WI38 (cell line): ENCODE data around the gene VEPH1.

Experiments used
- H3K4me3 ChIP-seq: 2 replicates; pipeline ENCODE4 v1.5.1; 2011; ENCODE audit warnings: low read depth, mild to moderate bottlenecking, control low read depth, low read length
- CTCF ChIP-seq: IDR thresholded peaks from 2 replicates; pipeline ENCODE4 v1.5.1; 2012; ENCODE audit warnings: low read depth, mild to moderate bottlenecking, control low read depth, low read length

VEPH1 gene

GRCh38 chr3:157531771-157532170 is 28.6 kb upstream of the VEPH1 start:
- TF ChIP-seq CTCF, result no peak
- peak overlapping the region; percentile 66 for H3K4me3 ChIP-seq

GRCh38 chr3:157531301-157531660 is 28.1 kb upstream of the VEPH1 start:
- no peak for TF ChIP-seq CTCF

GRCh38 chr3:157530637-157531300 is 27.6 kb upstream of the VEPH1 start:
- H3K4me3 ChIP-seq, result no peak overlapping the region; the same call in 1 of the 2 replicates
- no peak for TF ChIP-seq CTCF

More at GRCh38 chr3:157531301-157531660, 28.1 kb upstream of the VEPH1 start:
- peak overlapping the region; percentile 66 for H3K4me3 ChIP-seq

GRCh38 chr3:157529751-157530150 is 26.5 kb upstream of the VEPH1 start:
- H3K4me3 ChIP-seq, result no peak overlapping the region
- no peak for TF ChIP-seq CTCF

- TF ChIP-seq CTCF, result no peak
- H3K4me3 ChIP-seq, result no peak overlapping the region
Measured at GRCh38 chr3:157529085-157529484, 25.9 kb upstream of the VEPH1 start.

GRCh38 chr3:157527131-157527881 is 24.1 kb upstream of the VEPH1 start:
- TF ChIP-seq CTCF, result no peak
- H3K4me3 ChIP-seq, result no peak overlapping the region

GRCh38 chr3:157526036-157526435 is 22.8 kb upstream of the VEPH1 start:
- TF ChIP-seq CTCF, result no peak
- H3K4me3 ChIP-seq, result no peak overlapping the region
